HL-60 (cell line): Measurements from ENCODE around the gene ZBTB43.

ENCODE experiments used
- GABPA ChIP-seq: IDR thresholded peaks from 2 replicates; pipeline ENCODE4 v1.6.1; 2012; ENCODE audit warnings: low read depth
- POLR2AphosphoS5 ChIP-seq: IDR thresholded peaks from 2 replicates; pipeline ENCODE4 v1.6.1; 2012; ENCODE audit warnings: low read depth
- SPI1 ChIP-seq: IDR thresholded peaks from 2 replicates; pipeline ENCODE4 v1.6.1; 2012; ENCODE audit warnings: low read depth, mild to moderate bottlenecking, borderline replicate concordance
- TF ChIP-seq, protein P1 (sequence below): IDR thresholded peaks from one replicate; pipeline ENCODE4 v1.5.1; 2011; ENCODE audit warnings: low read length, control low read depth, inconsistent platforms; ENCODE audit not compliant: insufficient read depth

DNA sequence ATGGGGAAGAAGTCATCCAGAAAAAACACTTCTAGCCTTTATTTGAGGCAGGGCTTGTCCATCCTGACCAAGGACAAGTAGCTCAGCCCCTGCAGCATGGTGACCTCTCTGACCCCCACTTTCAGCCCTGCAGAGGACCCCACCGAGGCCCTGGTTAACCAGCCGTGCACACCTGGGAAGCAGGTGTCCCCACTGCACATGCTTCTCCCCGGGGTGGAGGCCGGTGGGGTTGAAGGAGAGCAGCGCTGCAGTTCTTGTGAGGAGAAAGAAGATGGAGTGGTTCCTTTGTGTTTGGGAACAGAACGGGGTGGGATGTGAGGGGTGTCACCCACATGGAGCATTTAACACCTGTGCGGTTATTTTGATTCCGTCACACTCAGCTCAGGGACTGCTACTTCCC is 34.5 kb downstream of the ZBTB43 start:
- TF ChIP-seq, protein P1, sequence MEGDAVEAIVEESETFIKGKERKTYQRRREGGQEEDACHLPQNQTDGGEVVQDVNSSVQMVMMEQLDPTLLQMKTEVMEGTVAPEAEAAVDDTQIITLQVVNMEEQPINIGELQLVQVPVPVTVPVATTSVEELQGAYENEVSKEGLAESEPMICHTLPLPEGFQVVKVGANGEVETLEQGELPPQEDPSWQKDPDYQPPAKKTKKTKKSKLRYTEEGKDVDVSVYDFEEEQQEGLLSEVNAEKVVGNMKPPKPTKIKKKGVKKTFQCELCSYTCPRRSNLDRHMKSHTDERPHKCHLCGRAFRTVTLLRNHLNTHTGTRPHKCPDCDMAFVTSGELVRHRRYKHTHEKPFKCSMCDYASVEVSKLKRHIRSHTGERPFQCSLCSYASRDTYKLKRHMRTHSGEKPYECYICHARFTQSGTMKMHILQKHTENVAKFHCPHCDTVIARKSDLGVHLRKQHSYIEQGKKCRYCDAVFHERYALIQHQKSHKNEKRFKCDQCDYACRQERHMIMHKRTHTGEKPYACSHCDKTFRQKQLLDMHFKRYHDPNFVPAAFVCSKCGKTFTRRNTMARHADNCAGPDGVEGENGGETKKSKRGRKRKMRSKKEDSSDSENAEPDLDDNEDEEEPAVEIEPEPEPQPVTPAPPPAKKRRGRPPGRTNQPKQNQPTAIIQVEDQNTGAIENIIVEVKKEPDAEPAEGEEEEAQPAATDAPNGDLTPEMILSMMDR: no peak
- TF ChIP-seq POLR2AphosphoS5: no peak
- TF ChIP-seq GABPA: no peak
- TF ChIP-seq SPI1: no peak
